HS-27A (cell line): ENCODE data around the gene IRF2BPL.

Experiments
- DNase-seq: peaks from one replicate; pipeline ENCODE4 v3.0.0-alpha.2; 2012; ENCODE audit warnings: low read depth, missing footprints

The IRF2BPL gene

GRCh38 chr14:76986231-76986565 lies 42.3 kb downstream of the IRF2BPL start:
- DNase-seq: no peak

- DNase-seq: no peak
These were observed 42.8 kb downstream of the IRF2BPL start for GRCh38 chr14:76985540-76986230.

- DNase-seq: no peak
These were observed 43.6 kb downstream of the IRF2BPL start for GRCh38 chr14:76984787-76985375.

GRCh38 chr14:76984297-76984696 lies 44.2 kb downstream of the IRF2BPL start:
- no peak for DNase-seq

- no peak for DNase-seq
These were observed 46.8 kb downstream of the IRF2BPL start for GRCh38 chr14:76981670-76982069.

- no peak for DNase-seq
These were observed 50.5 kb downstream of the IRF2BPL start for GRCh38 chr14:76977793-76978720.

- DNase-seq: no peak
These were observed 52.1 kb downstream of the IRF2BPL start for GRCh38 chr14:76976240-76977005.

GRCh38 chr14:76975812-76976211 lies 52.7 kb downstream of the IRF2BPL start:
- DNase-seq: no peak

GRCh38 chr14:76975051-76975450 lies 53.5 kb downstream of the IRF2BPL start:
- DNase-seq: no peak
